ENCODE data around the gene PLCB2. TPM values are rescaled to one million over a fixed set of nuclear protein-coding genes. Genes with fewer than 3 reads are reported as not detected.

The PLCB2 gene
- total and polyA plus RNA-seq, 9 of the 15 experiments (the other 6 are each of a cell fraction or from before 2014, with no cell fraction given), result 0.37 to 12.3 (median 8.0) TPM

- FAIRE-seq (no peak), ATAC-seq (no peak), DNase-seq (ENCODE audit: extremely low read depth in 1 of 4, low spot score in 3 of 4) (no peak)
- Histone ChIP-seq H3K4me3 (no peak overlapping the region), H3K9me3 (replicated peaks; ENCODE audit: control insufficient read depth, insufficient read depth, low read depth, low read length) (no peaks in the 10 kb centered on the region), H3K9me1 (ENCODE audit: control insufficient read depth, insufficient read depth, low read length) (no peaks in the 10 kb centered on the region), H3K36me3 (ENCODE audit: control insufficient read depth, insufficient read depth, low read length) (peaks cover 38% of the 10 kb centered on the region), H3K4me1 (replicated peaks in 1 of 2; ENCODE audit: control insufficient read depth in 2 of 2, insufficient read depth in 2 of 2, low read length in 2 of 2) (peaks cover 53 to 69% of the 10 kb centered on the region in 2 experiments), H2AFZ (ENCODE audit: low read depth, low read length) (no peak overlapping the region), H3K9ac (ENCODE audit: insufficient read depth in 1 of 2, low read depth in 2 of 2, low read length in 2 of 2) (no peak overlapping the region), H3K27me3 (ENCODE audit: control insufficient read depth in 2 of 2, insufficient read depth in 2 of 2, low read length in 2 of 2) (no peaks in the 10 kb centered on the region), H4K20me1 (replicated peaks; ENCODE audit: control insufficient read depth, insufficient read depth, low read length) (no peaks in the 10 kb centered on the region; the same call in 1 of the 2 replicates), H3K4me2 (ENCODE audit: insufficient read depth, low read length) (0 out of 2 replicates have a peak overlapping the region, but pooled peaks have one; percentile 7), H3K79me2 (ENCODE audit: control insufficient read depth, insufficient read depth, low read length) (peaks cover 21% of the 10 kb centered on the region), H3K27ac (ENCODE audit: extremely low read depth, low read depth, low read length) (no peak overlapping the region)
- WGBS (ENCODE audit: insufficient coverage, low coverage, missing lambda C conversion rate), result 69% methylated on average over 6 of the region's 6 CpGs
- TF ChIP-seq ELF2 (CRISPR knock-in tag; IDR thresholded peaks at IDR 0.05) (no peak), ZZZ3 (IDR thresholded peaks at IDR 0.05) (no peak), NEUROD1 (IDR thresholded peaks at IDR 0.05; ENCODE audit: borderline replicate concordance, low read depth, low read length, partially characterized antibody) (no peak), RAD21 (CRISPR knock-in tag; conservative IDR thresholded peaks at IDR 0.05 in 1 of 2, IDR thresholded peaks at IDR 0.05 in 1 of 2) (no peak), ZNF3 (CRISPR knock-in tag; IDR thresholded peaks at IDR 0.05) (no peak), CAMTA2 (CRISPR knock-in tag; conservative IDR thresholded peaks at IDR 0.05) (no peak)
- in situ Hi-C loops (cut with MboI) (no loop called here), intact Hi-C loops (cut with micrococcal nuclease) (no loop called here)
- ChIA-PET CTCF (ENCODE audit: low intra/inter-chr PET ratio) (no interaction called here), POLR2A (interaction anchor here (0.5 to 5.1 kb wide), 13 partner anchors 10 to 417 kb away, joined by 3 to 30 read pairs (median 3); partner anchors contain the start of genes BAHD1 and CCDC9B)
- no TSS peak for BruUV-seq (replicated peaks)
Observed at GRCh38 chr15:40327457-40327856, 19.7 kb upstream of the PLCB2 start.

- no peak overlapping the region for H2AFZ ChIP-seq (ENCODE audit: low read depth, low read length)
- no peak overlapping the region for H3K27ac ChIP-seq (ENCODE audit: extremely low read depth, low read depth, low read length)
- H3K4me3 ChIP-seq, result no peak overlapping the region
- POLR2A ChIA-PET, result interaction anchor here (0.8 to 2.1 kb wide), 4 partner anchors 11 to 220 kb away, joined by 3 to 12 read pairs (median 6); no protein-coding TSS in a partner anchor
- H3K4me1 ChIP-seq (replicated peaks in 1 of 2; ENCODE audit: control insufficient read depth in 2 of 2, insufficient read depth in 2 of 2, low read length in 2 of 2), result peaks cover 41 to 51% of the 10 kb centered on the region in 2 experiments
- H3K79me2 ChIP-seq (ENCODE audit: control insufficient read depth, insufficient read depth, low read length), result peaks cover 21% of the 10 kb centered on the region
- H3K9me1 ChIP-seq (ENCODE audit: control insufficient read depth, insufficient read depth, low read length), result no peaks in the 10 kb centered on the region
- H3K4me2 ChIP-seq (ENCODE audit: insufficient read depth, low read length), result peak overlapping the region; percentile 40; the same call in 1 of the 2 replicates
- in situ Hi-C loops (cut with MboI) (no loop called here), intact Hi-C loops (cut with micrococcal nuclease) (no loop called here)
- WGBS (ENCODE audit: insufficient coverage, low coverage, missing lambda C conversion rate), result 78% methylated on average over 2 of the region's 2 CpGs
- TF ChIP-seq SPI1 (IDR thresholded peaks at IDR 0.05; ENCODE audit: borderline replicate concordance, low read depth, low read length) (peak; percentile 84), SP1 (CRISPR knock-in tag; IDR thresholded peaks at IDR 0.05) (no peak)
- DNase-seq (ENCODE audit: extremely low read depth in 1 of 4, low spot score in 3 of 4) (no peak), FAIRE-seq (no peak), ATAC-seq (no peak)
- peak overlapping the region in 1 of 2 experiments; percentile 27; a peak in 2 of 4 replicates for H3K9ac ChIP-seq (ENCODE audit: insufficient read depth in 1 of 2, low read depth in 2 of 2, low read length in 2 of 2)
- no peaks in the 10 kb centered on the region; the same call in 1 of the 2 replicates for H4K20me1 ChIP-seq (replicated peaks; ENCODE audit: control insufficient read depth, insufficient read depth, low read length)
- BruUV-seq (replicated peaks), result no TSS peak
- no peaks in the 10 kb centered on the region for H3K27me3 ChIP-seq (ENCODE audit: control insufficient read depth in 2 of 2, insufficient read depth in 2 of 2, low read length in 2 of 2)
- H3K36me3 ChIP-seq (ENCODE audit: control insufficient read depth, insufficient read depth, low read length), result peaks cover 38% of the 10 kb centered on the region
- CTCF ChIA-PET (ENCODE audit: low intra/inter-chr PET ratio), result no interaction called here
- H3K9me3 ChIP-seq (replicated peaks; ENCODE audit: control insufficient read depth, insufficient read depth, low read depth, low read length), result no peaks in the 10 kb centered on the region
Observed at GRCh38 chr15:40325700-40326099, 18.0 kb upstream of the PLCB2 start.
